Stimulated activated CD8-positive, alpha-beta memory T cell treated with anti-CD3 and anti-CD28 coated beads, Interleukin-4, amount 100 ng/mL, for 1 hour (primary cell): Measurements from ENCODE around the gene HNRNPAB.

Experiments used
- DNase-seq, 2 donors: peaks; one replicate each; pipeline ENCODE4 v3.0.0-alpha.2; 2020; ENCODE audit warnings: low read depth in 2 of 2, low spot score in 1 of 2

The HNRNPAB gene

DNA sequence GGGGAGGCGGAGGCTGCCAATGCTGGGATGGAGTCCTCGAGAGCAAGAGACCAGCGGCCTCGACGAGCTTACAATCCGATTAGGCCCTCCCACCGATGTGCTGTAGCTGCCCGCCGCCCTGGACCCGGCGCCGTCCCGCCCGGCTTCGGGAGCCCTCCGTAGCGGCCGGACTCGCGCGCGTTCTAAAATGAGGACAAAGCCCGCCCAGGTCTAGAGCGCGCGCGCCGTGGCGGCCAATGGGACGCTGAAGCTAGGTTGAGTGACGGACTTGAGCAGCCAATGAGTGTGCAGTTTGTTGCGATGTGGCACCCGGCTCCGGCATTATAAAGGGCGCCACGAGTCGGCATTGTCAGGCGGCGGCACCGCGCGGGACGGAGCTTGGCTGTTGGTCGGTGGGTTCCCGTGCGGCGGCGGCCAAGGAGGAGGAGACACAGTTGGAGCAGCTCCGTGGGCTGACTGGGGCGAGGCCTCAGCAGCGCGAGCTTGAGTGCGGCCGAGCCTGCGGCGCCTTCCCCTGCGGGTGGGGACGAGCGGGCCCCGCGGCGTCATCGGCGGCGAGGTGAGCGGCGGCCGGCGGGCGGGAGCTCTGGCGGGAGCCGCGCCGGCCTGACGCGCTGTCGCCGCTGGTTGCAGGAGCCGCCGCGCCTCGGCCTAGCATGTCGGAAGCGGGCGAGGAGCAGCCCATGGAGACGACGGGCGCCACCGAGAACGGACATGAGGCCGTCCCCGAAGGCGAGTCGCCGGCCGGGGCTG lies at the start of gene HNRNPAB:
TSS of gene HNRNPAB (plus strand) at position 352 of the 753 bp plus-strand sequence. CDS start at position 657, 305 bp downstream.
- peak; percentile 94 to 96 for DNase-seq

DNA sequence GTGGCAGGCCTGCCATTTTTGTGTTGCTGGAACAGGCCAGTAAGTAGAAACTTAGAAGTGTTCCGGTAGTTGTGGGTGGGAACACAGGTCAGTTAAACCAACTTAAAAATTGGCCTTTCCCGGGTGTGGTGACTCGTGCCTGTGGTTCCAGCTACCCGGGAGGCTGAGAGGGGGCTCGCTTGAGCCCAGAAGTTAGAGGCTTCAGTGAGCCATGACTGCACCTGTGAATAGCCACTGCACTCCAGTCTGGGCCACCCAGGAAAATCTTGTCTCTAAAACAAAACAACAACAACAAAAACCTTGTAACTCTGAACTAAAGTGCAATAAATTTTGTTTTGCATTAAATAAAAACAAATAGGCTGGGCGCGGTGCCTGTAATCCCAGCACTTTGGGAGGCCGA lies 49.3 kb upstream of the HNRNPAB start:
- DNase-seq, result no peak

DNA sequence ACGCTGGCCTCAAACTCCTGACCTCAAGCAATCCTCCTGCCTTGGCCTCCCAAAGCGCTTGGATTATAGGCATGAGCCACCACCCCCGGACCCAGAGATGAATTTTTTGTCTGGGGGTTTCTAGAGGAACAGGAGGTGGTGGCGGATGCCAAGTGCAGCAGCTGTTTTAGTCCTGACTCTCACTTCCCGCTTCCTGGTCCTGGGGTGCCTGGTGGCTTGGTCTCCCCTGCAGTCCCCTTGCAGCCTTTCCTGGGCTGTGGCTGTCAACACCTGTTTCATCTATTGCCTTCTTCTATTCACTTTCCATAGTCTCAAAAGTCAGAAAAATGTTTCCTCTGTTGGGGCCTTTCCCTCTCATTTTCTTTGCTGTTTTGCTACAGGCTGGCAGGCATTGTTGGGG lies 44.2 kb upstream of the HNRNPAB start:
- DNase-seq, result no peak

DNA sequence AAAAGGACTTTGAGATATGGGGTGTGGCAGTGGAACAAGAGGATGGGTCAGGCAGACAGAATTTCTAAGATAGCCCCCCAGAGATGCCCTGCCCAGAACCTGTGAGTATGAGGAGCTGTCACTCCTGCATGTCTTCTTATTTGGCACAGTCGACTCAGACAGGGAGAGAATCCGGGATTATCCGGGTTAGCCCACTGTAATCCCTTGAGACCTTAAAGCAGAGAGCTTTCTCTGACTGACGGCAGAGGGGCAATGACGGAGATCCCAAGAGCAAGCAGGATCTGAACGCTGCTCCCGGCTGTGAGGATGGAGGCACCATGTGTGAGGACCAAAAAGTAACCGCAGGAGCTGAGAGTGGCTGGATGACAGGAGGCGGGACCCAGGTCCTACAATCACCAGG lies 41.9 kb upstream of the HNRNPAB start:
- no peak for DNase-seq

DNA sequence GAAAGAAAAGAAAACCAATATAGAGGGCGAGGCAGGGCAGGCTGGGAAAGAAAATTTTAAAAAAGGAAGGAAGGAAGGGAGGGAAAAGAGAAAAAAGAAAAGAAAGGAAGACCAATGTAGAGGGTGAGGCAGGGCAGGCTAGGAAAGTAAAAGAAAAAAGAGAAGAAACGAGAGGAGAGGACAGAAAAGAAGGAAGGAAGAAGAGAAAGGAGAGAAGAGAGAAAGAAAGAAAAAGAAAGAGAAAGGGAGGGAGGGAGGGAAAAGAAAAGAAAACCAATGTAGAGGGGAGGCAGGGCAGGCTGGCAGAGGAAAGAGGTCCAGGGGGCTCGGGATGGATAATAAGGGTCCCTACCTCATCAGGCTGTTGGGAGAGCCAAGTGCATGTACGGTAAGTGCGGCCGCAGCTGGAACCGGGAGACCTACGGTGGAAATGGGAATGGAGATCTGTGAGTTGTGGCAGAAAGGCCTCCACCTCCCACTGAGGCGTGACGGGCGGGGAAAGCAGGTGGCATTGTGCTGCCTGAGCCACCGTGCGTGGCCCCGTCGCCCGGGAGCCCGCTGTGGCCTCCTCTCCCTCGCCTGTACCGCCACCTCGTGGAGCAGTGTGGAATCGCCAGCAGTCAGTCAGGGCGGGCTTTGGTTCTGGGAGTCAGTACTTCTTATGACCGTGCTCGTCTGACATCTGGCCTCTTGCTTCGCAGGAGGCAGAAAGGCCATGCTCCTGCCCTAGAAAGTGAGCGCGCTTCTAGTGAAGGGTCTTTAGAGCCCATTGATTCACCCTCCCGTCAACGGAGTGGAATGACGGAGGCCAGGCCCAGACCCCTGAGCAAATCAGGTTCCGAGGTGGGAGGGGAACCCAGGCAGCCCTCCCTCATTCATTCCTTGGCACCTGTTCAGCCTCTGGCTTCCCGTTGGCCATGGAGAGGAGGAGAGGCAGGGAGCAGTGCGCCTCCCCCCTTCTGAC lies 40.3 kb upstream of the HNRNPAB start:
- DNase-seq, result peak; percentile 81 to 84

DNA sequence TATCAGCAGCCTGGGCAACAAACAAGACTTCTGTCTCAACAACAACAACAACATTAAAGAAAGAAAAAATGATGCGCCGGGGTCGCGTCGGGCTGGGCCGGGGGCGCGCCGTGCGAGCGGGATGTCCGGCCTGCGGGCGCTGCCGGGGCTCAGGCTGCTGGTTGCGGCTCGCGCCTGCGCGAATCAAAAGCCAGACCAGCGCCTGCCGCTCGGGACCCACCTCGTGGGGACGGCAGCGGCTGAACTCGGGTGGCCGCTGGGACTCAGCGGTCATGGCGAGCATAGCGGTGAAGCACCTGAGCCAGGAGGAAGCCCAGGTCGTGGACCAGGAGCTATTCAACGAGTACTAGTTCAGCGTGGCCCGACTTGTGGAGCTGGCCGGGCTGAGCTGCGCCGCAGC lies 38.8 kb upstream of the HNRNPAB start:
- no peak for DNase-seq

DNA sequence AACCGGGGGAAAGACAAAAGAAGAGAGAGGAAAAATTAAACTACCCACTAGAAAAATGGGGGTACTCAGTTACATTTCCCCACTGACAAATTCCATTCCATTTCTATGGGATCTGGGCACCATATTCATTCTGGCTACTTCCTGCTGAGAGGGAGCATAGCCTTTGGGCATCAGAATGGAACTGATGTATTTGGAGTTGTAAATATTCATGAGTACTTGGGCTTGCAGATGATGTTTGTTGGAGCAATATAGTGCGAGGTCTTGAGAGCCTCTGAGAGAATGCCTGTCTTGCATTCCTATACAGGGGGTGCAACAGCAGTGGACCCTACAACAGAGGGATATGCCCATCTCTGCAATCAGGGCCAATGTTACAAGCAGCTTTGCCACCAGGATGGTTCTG lies 33.9 kb upstream of the HNRNPAB start:
- DNase-seq, result no peak

DNA sequence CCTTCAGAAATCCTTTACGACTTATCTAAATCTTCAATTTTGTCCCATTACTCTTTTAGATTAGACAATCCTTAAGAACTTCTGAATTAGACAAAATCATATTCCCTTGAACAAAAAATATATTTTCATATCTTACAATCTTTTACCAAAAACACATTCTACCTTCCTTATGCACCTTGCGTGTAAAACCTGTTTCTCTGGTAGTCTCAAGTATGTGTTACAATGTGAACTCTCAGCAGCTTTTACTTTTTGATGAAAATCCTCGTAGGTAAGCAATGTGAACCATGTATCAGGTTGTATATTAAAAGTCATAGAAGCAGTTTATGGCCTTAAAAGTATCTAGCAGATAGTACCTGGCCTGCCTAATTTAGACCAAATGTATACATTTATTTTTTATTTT lies 29.9 kb upstream of the HNRNPAB start:
- DNase-seq, result no peak

DNA sequence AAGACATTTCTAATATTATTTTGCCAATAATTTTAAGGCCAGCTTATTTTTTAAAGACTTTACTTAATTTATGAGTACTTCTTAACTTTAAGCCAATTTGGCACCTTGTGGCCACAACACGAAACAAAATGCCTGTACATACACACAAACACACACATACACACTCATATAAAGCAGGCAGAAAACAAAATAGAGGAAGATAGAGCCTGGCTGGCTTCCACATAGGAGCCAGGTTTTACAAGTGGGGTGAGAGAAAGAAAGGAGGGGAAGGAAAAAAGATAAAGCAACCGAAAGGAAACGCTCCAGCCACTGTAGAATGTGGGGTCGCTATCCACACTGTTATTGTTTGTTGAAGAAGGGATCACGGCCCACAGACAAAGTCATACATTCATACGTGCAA lies 27.5 kb upstream of the HNRNPAB start:
- DNase-seq, result no peak

DNA sequence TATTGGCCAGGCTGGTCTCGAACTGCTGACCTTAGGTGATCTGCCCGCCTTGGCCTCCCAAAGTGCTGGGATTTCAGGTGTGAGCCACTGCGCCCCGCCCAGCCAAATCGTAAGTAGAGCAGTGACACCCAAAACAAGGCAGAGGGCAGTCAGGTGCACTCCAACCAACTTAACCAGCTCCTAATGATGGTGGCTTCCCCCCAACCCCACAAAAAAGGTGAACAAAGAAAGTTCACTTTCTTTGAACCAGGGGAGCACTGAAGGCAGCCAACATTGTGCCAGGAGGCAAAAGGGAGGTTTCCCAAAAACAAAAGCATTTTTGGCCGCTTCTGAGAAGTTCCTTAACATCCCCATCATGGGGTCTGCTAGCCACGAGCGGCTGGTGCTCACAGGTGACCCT lies 26.8 kb upstream of the HNRNPAB start:
- DNase-seq, result no peak

DNA sequence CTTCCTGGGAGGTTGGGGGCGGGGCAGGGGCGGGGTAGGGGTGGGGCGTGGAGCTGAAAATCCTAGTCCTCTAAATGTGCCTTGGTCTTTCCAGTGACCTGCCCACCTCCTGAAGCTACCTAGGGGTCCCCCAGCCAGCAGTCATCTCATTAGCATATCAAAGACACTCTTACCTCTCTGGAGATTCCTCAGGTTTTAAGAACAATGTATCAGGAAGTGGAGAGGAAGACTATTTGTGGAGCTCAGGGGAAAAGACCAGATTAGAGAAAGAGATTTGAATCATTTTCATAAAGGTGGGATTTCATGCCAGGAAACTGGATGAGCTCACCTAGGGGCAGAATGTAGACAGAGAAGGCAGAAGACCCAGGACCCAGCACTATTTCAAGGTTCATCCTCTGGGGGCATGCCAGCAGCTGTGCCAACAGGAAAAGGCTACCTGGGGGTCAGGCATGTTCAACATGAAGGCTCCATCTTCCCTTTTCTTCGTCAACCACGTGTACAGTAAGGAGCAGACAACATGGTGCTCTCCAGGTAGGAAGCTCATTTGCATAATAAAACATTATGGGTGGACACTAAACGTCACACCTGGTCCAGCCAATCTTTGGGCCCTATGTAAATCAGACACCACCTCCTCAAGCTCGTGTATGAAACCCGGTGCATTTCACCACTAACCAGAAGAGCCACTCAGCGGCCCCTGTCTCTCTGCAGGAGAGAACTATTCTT lies 24.0 kb upstream of the HNRNPAB start:
- DNase-seq, result no peak

DNA sequence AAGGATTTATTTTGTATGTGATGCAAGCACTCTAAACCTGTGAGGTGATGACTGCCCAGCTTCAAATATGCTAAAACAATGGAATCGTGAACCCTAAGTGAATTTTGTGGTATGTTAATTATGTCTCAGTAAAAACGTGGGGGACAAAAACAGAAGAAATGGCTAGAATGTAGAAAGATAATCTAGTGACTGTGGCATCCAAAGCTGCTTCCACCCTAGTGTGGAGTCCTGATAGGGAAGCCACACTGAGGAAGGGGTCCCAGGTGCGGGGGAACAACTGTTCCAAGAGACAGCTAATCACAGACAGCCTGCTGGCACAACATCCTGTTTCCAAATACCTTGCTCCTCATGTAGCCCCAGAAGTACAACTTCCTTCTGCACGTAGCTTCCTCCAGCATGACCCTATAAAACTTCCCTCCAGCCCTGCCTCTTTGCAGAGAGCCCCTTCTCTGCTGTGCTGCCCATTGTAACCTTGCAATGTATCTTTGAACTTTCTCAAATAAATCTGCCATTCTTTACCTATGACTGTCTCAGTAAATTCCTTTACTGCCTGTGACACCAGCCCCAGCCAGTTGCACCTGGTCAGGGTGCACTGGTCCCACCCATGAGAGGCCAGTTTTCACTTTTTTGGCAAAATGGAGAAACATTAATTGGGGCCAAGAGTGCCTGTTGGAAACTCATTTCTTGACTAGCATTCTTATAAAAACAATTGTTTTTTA lies 22.0 kb upstream of the HNRNPAB start:
- DNase-seq, result no peak

DNA sequence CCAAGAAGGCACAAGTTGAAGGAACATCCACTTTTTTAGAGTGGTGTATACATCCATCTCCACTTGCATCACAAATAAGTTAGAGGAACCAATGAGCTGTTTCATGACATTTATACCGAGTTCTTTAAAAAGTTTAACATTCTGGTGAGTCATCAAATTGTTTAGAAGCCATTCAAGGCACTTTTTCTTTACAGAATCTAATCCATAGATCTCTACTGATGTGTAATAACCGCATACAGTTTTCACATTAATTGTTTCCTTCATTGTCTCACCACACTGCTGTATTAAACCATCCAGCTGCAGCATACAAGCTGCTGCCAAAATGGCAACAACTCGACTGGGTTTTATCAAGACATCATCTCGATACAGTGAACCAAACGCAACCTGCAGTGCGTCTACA lies 17.9 kb upstream of the HNRNPAB start:
- DNase-seq, result no peak

DNA sequence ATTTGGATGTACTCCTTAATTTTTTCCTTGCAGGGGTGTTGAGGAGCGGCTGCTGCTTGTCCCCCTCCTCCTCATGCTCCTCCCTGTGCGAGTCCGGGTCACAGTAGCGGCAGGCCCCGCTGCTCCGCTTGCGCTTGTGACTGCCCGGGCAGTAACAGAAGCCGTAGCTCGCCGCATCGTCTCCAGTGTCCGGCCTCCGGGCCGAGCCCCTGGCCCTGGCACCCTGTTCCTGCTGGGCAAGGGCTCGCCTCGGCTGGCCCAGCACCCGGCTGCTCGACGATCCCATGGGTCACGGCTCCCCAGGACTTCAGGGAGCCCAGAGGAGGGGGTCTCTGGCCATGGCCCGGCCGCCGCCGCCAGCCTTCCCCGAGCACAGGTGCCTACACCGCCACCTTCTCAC lies 17.3 kb upstream of the HNRNPAB start, which contains the start of gene GMCL2:
TSS of gene GMCL2 (minus strand) at position 358 of the 400 bp plus-strand sequence. CDS start at position 286, 72 bp downstream.
- DNase-seq, result no peak

DNA sequence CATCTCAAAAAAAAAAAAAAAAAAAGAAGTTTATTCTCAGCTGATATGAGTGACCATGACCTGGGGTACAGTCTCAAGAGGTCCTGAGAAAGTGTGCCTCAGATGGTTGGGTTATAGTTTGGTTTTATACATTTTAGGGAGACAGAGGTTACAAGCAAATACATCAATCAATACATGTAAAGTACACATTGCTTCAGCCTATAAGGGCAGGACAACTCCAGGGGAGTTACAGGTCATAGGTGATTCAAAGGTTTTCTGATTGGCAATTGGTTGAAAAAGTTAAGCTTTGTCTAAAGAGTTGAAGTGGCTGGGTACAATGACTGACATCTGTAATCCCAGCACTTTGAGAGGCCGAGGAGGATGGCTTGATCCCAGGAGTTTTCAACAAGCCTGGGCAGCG lies 14.9 kb upstream of the HNRNPAB start:
- no peak for DNase-seq

DNA sequence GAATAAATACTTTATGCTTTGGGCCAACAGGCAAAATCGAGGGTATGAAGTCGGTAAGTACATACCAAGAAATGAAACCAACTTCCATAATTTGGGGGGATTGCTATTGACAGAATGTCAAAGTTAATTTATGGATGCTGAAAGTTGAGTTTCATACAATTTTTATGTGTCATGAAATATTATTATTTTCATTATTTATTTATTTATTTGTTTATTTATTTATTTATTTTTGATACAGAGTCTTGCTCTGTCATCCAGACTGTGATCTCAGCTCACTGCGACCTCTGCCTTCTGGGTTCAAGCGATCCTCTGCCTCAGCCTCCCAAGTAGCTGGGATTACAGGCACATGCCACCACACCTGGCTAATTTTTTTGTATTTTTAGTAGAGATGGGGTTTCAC lies 12.7 kb upstream of the HNRNPAB start:
- DNase-seq, result no peak

DNA sequence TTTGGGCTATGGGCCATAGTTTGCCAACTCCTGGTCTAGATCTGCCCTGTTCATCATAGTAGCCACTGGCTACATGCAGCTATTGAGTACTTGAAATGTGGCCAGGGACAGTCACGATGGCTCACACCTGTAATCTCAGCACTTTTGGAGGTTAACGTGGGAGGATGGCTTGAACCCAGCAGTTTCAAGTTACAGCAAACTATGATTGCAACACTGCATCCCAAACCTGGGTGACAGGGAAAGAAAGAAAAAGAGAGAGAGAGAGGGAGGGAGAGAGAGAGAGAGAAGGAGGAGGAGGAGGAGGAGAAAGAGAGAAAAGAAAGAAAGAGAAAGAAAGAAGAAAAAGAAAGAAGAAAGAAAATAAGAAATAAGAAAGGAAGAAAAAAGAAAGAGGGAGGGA lies 12.1 kb upstream of the HNRNPAB start:
- DNase-seq, result no peak

DNA sequence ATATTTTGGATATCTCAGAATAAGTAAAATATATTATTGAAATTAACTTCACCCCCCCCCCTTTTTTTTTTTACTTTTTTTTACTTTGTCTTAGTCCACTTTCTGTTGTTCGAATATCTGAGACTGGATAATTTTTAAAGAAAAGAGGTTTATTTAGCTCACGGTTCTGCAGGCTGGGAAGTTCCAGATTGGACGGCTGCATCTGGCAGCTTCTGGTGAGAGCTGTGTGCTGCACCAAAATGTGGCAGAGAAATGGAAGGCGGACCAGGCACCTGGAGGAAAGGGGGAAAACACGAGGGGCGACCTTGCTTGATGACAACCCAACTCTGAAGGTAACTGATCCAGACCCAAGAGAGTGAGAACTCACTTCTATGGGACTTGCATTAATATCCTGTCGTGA lies 11.5 kb upstream of the HNRNPAB start:
- no peak for DNase-seq

DNA sequence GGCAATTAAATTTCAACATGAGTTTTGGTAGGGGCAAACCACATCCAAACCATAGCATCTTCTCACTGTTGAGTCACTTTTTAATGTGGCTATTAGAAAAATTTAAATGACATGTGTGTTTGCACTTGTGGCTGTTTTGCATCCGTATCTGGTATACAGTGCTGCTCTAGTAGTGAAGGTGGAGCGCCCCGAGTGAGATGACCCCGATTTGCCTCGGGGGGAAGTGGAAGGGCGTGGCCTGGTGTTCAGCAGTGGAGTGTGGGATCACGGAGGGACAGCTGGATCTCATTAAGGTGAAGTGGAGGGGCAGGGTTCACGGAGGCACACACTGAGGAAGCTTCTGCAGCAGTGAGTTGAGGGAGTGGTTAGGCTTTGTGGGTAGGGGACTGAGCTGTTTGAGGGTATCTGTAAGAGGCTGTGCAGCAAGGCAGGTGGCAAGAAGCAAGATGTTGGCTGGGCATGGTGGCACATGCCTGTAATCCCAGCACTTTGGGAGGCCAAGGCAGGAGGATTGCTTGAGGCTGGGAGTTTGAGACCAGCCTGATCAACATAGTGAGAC lies 11.0 kb upstream of the HNRNPAB start:
- DNase-seq, result no peak

DNA sequence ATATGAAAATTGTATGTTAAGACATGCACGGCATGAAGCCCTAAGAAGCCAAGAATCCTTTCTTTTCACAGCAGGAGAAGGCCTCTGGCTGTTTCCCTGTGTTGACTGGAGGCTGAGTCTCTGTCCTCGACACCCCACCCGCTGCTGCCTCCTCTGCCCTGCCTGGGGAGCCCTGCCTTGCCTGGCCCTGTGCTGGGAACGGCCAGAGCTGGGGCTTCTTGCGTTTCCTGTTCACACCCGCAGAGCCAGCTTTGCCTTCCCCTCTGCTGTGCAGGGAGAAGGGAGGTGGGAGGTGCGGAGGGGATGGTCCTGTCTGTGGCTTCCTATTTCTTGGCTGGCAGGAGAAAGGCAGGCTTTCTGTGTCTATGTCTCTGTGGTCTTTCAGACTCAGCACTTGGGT lies 10.3 kb upstream of the HNRNPAB start:
- DNase-seq, result no peak
